ENCODE data around the gene DYNC1LI2. TPM values are rescaled to one million over a fixed set of nuclear protein-coding genes. Genes with fewer than 3 reads are reported as not detected.

DYNC1LI2 gene
- total and polyA plus RNA-seq, 2 donors (not counting 1 experiment from before 2014, with no cell fraction given), result 33.9 to 109 TPM

DNA sequence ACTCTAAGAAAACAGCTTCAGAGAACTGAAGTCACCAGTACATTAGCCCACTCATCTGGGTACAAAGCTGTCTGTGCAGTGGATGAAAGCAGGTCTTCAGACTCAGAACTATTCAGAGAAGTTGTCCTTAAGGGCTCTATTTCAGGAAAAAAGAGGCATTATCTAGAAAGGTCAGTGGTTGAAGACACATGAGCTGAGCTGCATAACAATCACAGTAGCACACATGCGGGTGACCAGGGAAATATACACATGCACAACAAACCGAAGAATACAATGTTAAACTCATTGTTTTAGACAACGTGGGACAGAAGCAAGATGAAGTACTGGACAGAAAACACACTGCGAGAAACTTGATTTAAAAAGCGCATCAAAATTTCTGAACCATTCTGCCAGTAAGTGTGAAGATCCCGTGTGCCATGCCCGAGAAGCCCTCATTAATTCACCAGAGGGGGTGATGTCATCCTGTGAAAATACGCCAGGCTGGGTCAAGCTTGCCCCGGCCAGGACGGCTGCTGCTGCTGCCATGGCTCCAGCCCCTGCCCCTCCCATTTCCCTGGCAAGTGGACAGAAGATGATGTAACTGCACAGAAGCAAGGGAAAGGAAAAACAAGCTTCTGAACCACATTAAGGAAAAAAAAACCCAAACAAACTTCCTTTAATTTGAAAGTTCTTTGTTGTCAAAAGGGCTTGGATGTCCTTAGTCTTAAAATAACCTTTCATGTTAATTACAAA is 10.1 kb downstream of the DYNC1LI2 start:
- H4K20me1 ChIP-seq (ENCODE audit: control insufficient read depth, insufficient read depth, low read length, poor library complexity, severe bottlenecking), result peaks cover 40% of the 10 kb centered on the region
- ATAC-seq (ENCODE audit: low read depth) (no peak), DNase-seq (no peak)
- ChIA-PET CTCF (interaction anchor here (0.6 to 2.1 kb wide), 13 partner anchors 10 to 336 kb away, joined by 3 to 8 read pairs (median 5); partner anchors contain the start of genes CMTM4 and DYNC1LI2), POLR2A (no interaction called here)
- intact Hi-C loops (cut with micrococcal nuclease), result no loop called here
- no peak overlapping the region for H2AFZ ChIP-seq (ENCODE audit: insufficient read depth, low read depth, low read length, poor library complexity, severe bottlenecking)
- no peaks in the 10 kb centered on the region for H3K27me3 ChIP-seq (replicated peaks in 1 of 4; ENCODE audit: control extremely low read depth in 1 of 4, control insufficient read depth in 3 of 4, insufficient read depth in 4 of 4, low read length in 3 of 4)
- no peaks in the 10 kb centered on the region for H3K9me3 ChIP-seq (ENCODE audit: control extremely low read depth in 1 of 3, control insufficient read depth in 2 of 3, insufficient read depth in 1 of 3, low read length in 2 of 3)
- peaks cover 0 to 62% of the 10 kb centered on the region in 2 experiments for H3K36me3 ChIP-seq (replicated peaks in 1 of 2; ENCODE audit: control extremely low read depth in 1 of 2, control insufficient read depth in 1 of 2, extremely low read depth in 1 of 2, insufficient read depth in 2 of 2, low read length in 1 of 2)
- H3K9ac ChIP-seq (ENCODE audit: low read length), result no peak overlapping the region
- TF ChIP-seq EZH2 (IDR thresholded peaks at IDR 0.05; ENCODE audit: borderline replicate concordance, insufficient read depth, low read depth, low read length, poor library complexity, severe bottlenecking), result no peak
- TF ChIP-seq, protein P1, sequence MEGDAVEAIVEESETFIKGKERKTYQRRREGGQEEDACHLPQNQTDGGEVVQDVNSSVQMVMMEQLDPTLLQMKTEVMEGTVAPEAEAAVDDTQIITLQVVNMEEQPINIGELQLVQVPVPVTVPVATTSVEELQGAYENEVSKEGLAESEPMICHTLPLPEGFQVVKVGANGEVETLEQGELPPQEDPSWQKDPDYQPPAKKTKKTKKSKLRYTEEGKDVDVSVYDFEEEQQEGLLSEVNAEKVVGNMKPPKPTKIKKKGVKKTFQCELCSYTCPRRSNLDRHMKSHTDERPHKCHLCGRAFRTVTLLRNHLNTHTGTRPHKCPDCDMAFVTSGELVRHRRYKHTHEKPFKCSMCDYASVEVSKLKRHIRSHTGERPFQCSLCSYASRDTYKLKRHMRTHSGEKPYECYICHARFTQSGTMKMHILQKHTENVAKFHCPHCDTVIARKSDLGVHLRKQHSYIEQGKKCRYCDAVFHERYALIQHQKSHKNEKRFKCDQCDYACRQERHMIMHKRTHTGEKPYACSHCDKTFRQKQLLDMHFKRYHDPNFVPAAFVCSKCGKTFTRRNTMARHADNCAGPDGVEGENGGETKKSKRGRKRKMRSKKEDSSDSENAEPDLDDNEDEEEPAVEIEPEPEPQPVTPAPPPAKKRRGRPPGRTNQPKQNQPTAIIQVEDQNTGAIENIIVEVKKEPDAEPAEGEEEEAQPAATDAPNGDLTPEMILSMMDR (IDR thresholded peaks at IDR 0.05), result no peak
- no peak overlapping the region for H3K4me3 ChIP-seq (ENCODE audit: control extremely low read depth in 1 of 5, extremely low read depth in 1 of 5, insufficient read depth in 1 of 5, low read depth in 2 of 5, low read length in 4 of 5)
- no peaks in the 10 kb centered on the region for H3K27me3 Mint-ChIP-seq
- H3K27ac Mint-ChIP-seq, result no peak overlapping the region
- no peak overlapping the region for H3K27ac ChIP-seq (ENCODE audit: low read length in 2 of 2)
- H3K4me3 Mint-ChIP-seq, result no peak overlapping the region
- WGBS (ENCODE audit: insufficient coverage), result 91% methylated on average over 4 of the region's 10 CpGs
- no peak overlapping the region for H3K4me2 ChIP-seq (replicated peaks; ENCODE audit: low read depth, low read length, poor library complexity, severe bottlenecking)
- peaks cover 14% of the 10 kb centered on the region for H3K4me1 Mint-ChIP-seq
- no peaks in the 10 kb centered on the region for H3K4me1 ChIP-seq (ENCODE audit: control insufficient read depth in 2 of 2, insufficient read depth in 2 of 2, low read length in 2 of 2)
- peaks cover 27% of the 10 kb centered on the region for H3K79me2 ChIP-seq (ENCODE audit: control insufficient read depth, insufficient read depth, low read length)
- H3K9me3 Mint-ChIP-seq (ENCODE audit: insufficient read depth), result no peaks in the 10 kb centered on the region

DNA sequence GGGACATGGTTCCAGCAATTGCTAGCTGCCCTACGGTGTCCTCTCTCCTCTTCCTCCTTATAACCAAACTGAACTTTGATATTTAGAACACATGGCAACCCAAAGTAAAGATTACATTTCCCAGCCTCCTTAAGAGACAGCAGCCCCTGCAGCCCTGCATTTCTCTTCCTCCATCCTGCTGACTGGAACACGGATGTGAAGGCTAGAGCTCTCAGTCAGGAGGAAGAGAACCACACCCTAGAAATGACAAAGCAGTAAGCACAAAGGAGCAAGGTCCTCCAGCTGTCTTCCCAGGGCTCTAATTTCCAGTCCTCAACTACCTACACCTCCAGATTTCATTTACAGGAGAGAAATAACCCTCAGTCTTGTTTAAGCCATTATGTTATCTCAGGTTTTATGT is 10.9 kb downstream of the DYNC1LI2 start:
- ChIA-PET POLR2A (no interaction called here), CTCF (interaction anchor here (0.9 to 2.1 kb wide), 13 partner anchors 9 to 336 kb away, joined by 3 to 8 read pairs (median 5); partner anchors contain the start of genes CMTM4 and DYNC1LI2)
- ATAC-seq (ENCODE audit: low read depth), result no peak
- Mint-ChIP-seq H3K4me3 (no peak overlapping the region), H3K27ac (no peak overlapping the region), H3K9me3 (ENCODE audit: insufficient read depth) (no peaks in the 10 kb centered on the region), H3K4me1 (peaks cover 10% of the 10 kb centered on the region), H3K27me3 (no peaks in the 10 kb centered on the region)
- Histone ChIP-seq H3K27ac (ENCODE audit: low read length in 2 of 2) (no peak overlapping the region), H3K27me3 (replicated peaks in 1 of 4; ENCODE audit: control extremely low read depth in 1 of 4, control insufficient read depth in 3 of 4, insufficient read depth in 4 of 4, low read length in 3 of 4) (no peaks in the 10 kb centered on the region), H3K9me3 (ENCODE audit: control extremely low read depth in 1 of 3, control insufficient read depth in 2 of 3, insufficient read depth in 1 of 3, low read length in 2 of 3) (no peaks in the 10 kb centered on the region), H3K4me1 (ENCODE audit: control insufficient read depth in 2 of 2, insufficient read depth in 2 of 2, low read length in 2 of 2) (no peaks in the 10 kb centered on the region), H3K36me3 (replicated peaks in 1 of 2; ENCODE audit: control extremely low read depth in 1 of 2, control insufficient read depth in 1 of 2, extremely low read depth in 1 of 2, insufficient read depth in 2 of 2, low read length in 1 of 2) (peaks cover 0 to 66% of the 10 kb centered on the region in 2 experiments), H2AFZ (ENCODE audit: insufficient read depth, low read depth, low read length, poor library complexity, severe bottlenecking) (no peak overlapping the region), H4K20me1 (ENCODE audit: control insufficient read depth, insufficient read depth, low read length, poor library complexity, severe bottlenecking) (peaks cover 40% of the 10 kb centered on the region), H3K79me2 (ENCODE audit: control insufficient read depth, insufficient read depth, low read length) (peaks cover 22% of the 10 kb centered on the region), H3K4me2 (replicated peaks; ENCODE audit: low read depth, low read length, poor library complexity, severe bottlenecking) (no peak overlapping the region), H3K4me3 (ENCODE audit: control extremely low read depth in 1 of 5, extremely low read depth in 1 of 5, insufficient read depth in 1 of 5, low read depth in 2 of 5, low read length in 4 of 5) (no peak overlapping the region), H3K9ac (ENCODE audit: low read length) (no peak overlapping the region)
- 93% methylated on average over 2 of the region's 2 CpGs for WGBS (ENCODE audit: insufficient coverage)
- no peak for TF ChIP-seq EZH2 (IDR thresholded peaks at IDR 0.05; ENCODE audit: borderline replicate concordance, insufficient read depth, low read depth, low read length, poor library complexity, severe bottlenecking)
- TF ChIP-seq, protein P1 (IDR thresholded peaks at IDR 0.05), result no peak
- intact Hi-C loops (cut with micrococcal nuclease), result no loop called here
- no peak for DNase-seq
